Mesenchymal stem cell (in vitro differentiated cells and primary cell): ENCODE data around the gene GPX6.

Source experiments
- DNase-seq: peaks from one replicate; pipeline ENCODE4 v3.0.0-alpha.2; 2013
- H2AFZ ChIP-seq: one replicate; pipeline ENCODE4 v1.6.1; 2013; ENCODE audit warnings: low read depth, mild to moderate bottlenecking, control low read depth, inconsistent platforms, low read length, moderate library complexity
- H2AK5ac ChIP-seq: 2 replicates; pipeline ENCODE4 v1.6.1; 2013; ENCODE audit warnings: low read length, moderate library complexity, mild to moderate bottlenecking, inconsistent platforms; ENCODE audit not compliant: severe bottlenecking
- H2BK120ac ChIP-seq: one replicate; pipeline ENCODE4 v1.6.1; 2013; ENCODE audit warnings: low read depth, mild to moderate bottlenecking, inconsistent platforms, low read length, moderate library complexity
- H2BK12ac ChIP-seq, 2 experiments: one replicate each; pipeline ENCODE4 v1.6.1; 2013; ENCODE audit warnings: inconsistent platforms in 2 of 2, low read length in 2 of 2, mild to moderate bottlenecking in 2 of 2, moderate library complexity in 2 of 2, control low read depth in 1 of 2
- H2BK15ac ChIP-seq: one replicate; pipeline ENCODE4 v1.6.1; 2013; ENCODE audit warnings: mild to moderate bottlenecking, low read depth, inconsistent platforms; ENCODE audit not compliant: poor library complexity, severe bottlenecking
- H2BK5ac ChIP-seq: 2 replicates; pipeline ENCODE4 v1.6.1; 2013; ENCODE audit warnings: low read depth, mild to moderate bottlenecking, low read length, control low read depth, inconsistent platforms; ENCODE audit not compliant: poor library complexity, severe bottlenecking
- H3K14ac ChIP-seq, 2 experiments: one replicate each; pipeline ENCODE4 v1.6.1; 2013; ENCODE audit warnings: inconsistent platforms in 2 of 2, low read length in 2 of 2, control low read depth in 1 of 2, mild to moderate bottlenecking in 1 of 2, moderate library complexity in 1 of 2
- H3K18ac ChIP-seq, 2 experiments: one replicate each; pipeline ENCODE4 v1.6.1; 2013; ENCODE audit warnings: inconsistent platforms in 2 of 2, low read length in 2 of 2, control low read depth in 1 of 2, low read depth in 1 of 2, mild to moderate bottlenecking in 1 of 2
- H3K23ac ChIP-seq, 2 experiments: one replicate each; pipeline ENCODE4 v1.6.1; 2013; ENCODE audit warnings: inconsistent platforms in 2 of 2, low read length in 2 of 2, mild to moderate bottlenecking in 2 of 2, moderate library complexity in 2 of 2, control low read depth in 1 of 2
- H3K27ac ChIP-seq: 2 replicates; pipeline ENCODE4 v1.5.1; 2013; ENCODE audit warnings: mild to moderate bottlenecking, moderate library complexity, low read length, control low read depth, inconsistent platforms; ENCODE audit not compliant: poor library complexity, severe bottlenecking
- H3K27me3 ChIP-seq, 2 experiments: 2 replicates each; pipeline versions ENCODE4 v1.6.1 to v1.7.0; 2013; ENCODE audit warnings: low read length in 2 of 2, mild to moderate bottlenecking in 2 of 2, moderate library complexity in 2 of 2, control low read depth in 1 of 2, inconsistent platforms in 1 of 2; ENCODE audit not compliant: control insufficient read depth in 1 of 2, insufficient read depth in 1 of 2
- H3K36me3 ChIP-seq, 2 experiments: 2 replicates each; pipeline versions ENCODE4 v1.6.1 to v1.7.0; 2013; ENCODE audit warnings: low read length in 2 of 2, control low read depth in 1 of 2, inconsistent platforms in 1 of 2, low read depth in 1 of 2, mild to moderate bottlenecking in 1 of 2; ENCODE audit not compliant: insufficient read depth in 2 of 2, control insufficient read depth in 1 of 2
- H3K4ac ChIP-seq, 2 experiments: one replicate each; pipeline ENCODE4 v1.6.1; 2013; ENCODE audit warnings: inconsistent platforms in 2 of 2, low read length in 2 of 2, mild to moderate bottlenecking in 2 of 2, moderate library complexity in 2 of 2, control low read depth in 1 of 2, low read depth in 1 of 2
- H3K4me1 ChIP-seq: 2 replicates; pipeline ENCODE4 v1.6.1; 2013; ENCODE audit warnings: low read depth, low read length, control low read depth; ENCODE audit not compliant: control insufficient read depth, insufficient read depth
- H3K4me2 ChIP-seq: 2 replicates; pipeline ENCODE4 v1.6.1; 2013; ENCODE audit warnings: low read length, mild to moderate bottlenecking, inconsistent platforms; ENCODE audit not compliant: poor library complexity, severe bottlenecking
- H3K4me3 ChIP-seq, 2 experiments: 2 replicates each; pipeline versions ENCODE4 v1.5.1 to v1.7.0; 2013; ENCODE audit warnings: low read length in 2 of 2, mild to moderate bottlenecking in 2 of 2, control low read depth in 1 of 2, low read depth in 1 of 2; ENCODE audit not compliant: insufficient read depth in 1 of 2
- H3K79me1 ChIP-seq: replicated peaks from 2 replicates; pipeline ENCODE4 v1.6.1; 2013; ENCODE audit warnings: mild to moderate bottlenecking, control low read depth, low read length, inconsistent platforms; ENCODE audit not compliant: poor library complexity, severe bottlenecking
- H3K9ac ChIP-seq: 2 replicates; pipeline ENCODE4 v1.7.0; 2013; ENCODE audit warnings: mild to moderate bottlenecking, low read length, moderate library complexity
- H3K9me3 ChIP-seq: 2 replicates; pipeline ENCODE4 v1.7.0; 2013; ENCODE audit warnings: mild to moderate bottlenecking, low read length; ENCODE audit not compliant: control insufficient read depth
- H4K8ac ChIP-seq: one replicate; pipeline ENCODE4 v1.6.1; 2013; ENCODE audit warnings: inconsistent platforms, mild to moderate bottlenecking, low read length, moderate library complexity
- H4K91ac ChIP-seq: one replicate; pipeline ENCODE4 v1.6.1; 2013; ENCODE audit warnings: mild to moderate bottlenecking, low read length, inconsistent platforms
- WGBS: methylation state at CpG from one replicate; pipeline ENCODE4 v1.1.7; 2013; ENCODE audit warnings: mixed read lengths; 5-methylcytosine and 5-hydroxymethylcytosine counted together

The GPX6 gene

GRCh38 chr6:28545955-28546354 lies 30.4 kb upstream of the GPX6 start:
- no peak overlapping the region for H3K27ac ChIP-seq
- H2BK15ac ChIP-seq = no peak overlapping the region
- H4K91ac ChIP-seq = no peak overlapping the region
- H4K8ac ChIP-seq = no peak overlapping the region
- no peaks in the 10 kb centered on the region for H3K36me3 ChIP-seq
- no peaks in the 10 kb centered on the region for H3K9me3 ChIP-seq
- no peak overlapping the region for H2AFZ ChIP-seq
- no peak overlapping the region for H3K4ac ChIP-seq
- no peak overlapping the region for H2BK12ac ChIP-seq
- DNase-seq = no peak
- H3K4me2 ChIP-seq = no peak overlapping the region
- H3K27me3 ChIP-seq = peaks cover 0 to 5% of the 10 kb centered on the region in 2 experiments
- H3K18ac ChIP-seq = no peak overlapping the region
- no peak overlapping the region for H2AK5ac ChIP-seq
- H3K79me1 ChIP-seq = no peaks in the 10 kb centered on the region
- no peak overlapping the region for H2BK120ac ChIP-seq
- H3K9ac ChIP-seq = no peak overlapping the region
- H3K4me1 ChIP-seq = peaks cover 8% of the 10 kb centered on the region
- H3K23ac ChIP-seq = no peak overlapping the region
- no peak overlapping the region for H3K4me3 ChIP-seq
- H2BK5ac ChIP-seq = no peak overlapping the region
- no peak overlapping the region for H3K14ac ChIP-seq

- 25% methylated on average over 26 of the region's 31 CpGs for WGBS
- H2BK120ac ChIP-seq = no peak overlapping the region
Measured at GRCh38 chr6:28543651-28544610, 28.3 kb upstream of the GPX6 start.

GRCh38 chr6:28542440-28543296 lies 27.1 kb upstream of the GPX6 start:
- WGBS = 10% methylated on average over 29 of the region's 30 CpGs
- Histone ChIP-seq H4K8ac (no peak overlapping the region), H2BK15ac (no peak overlapping the region)

More at GRCh38 chr6:28543651-28544610, 28.3 kb upstream of the GPX6 start:
- Histone ChIP-seq H3K79me1 (no peaks in the 10 kb centered on the region), H3K4me1 (peaks cover 8% of the 10 kb centered on the region), H4K91ac (no peak overlapping the region), H2BK15ac (no peak overlapping the region), H3K4me3 (peak overlapping the region; percentile 54 to 71), H2BK12ac (no peak overlapping the region), H3K9me3 (no peaks in the 10 kb centered on the region), H3K4ac (no peak overlapping the region), H2AK5ac (no peak overlapping the region), H3K14ac (no peak overlapping the region), H2BK5ac (no peak overlapping the region), H3K36me3 (no peaks in the 10 kb centered on the region), H3K27ac (no peak overlapping the region), H2AFZ (peak overlapping the region; percentile 61), H3K4me2 (peak overlapping the region; percentile 80), H3K27me3 (peaks cover 0 to 8% of the 10 kb centered on the region in 2 experiments), H3K9ac (peak overlapping the region; percentile 41), H3K23ac (no peak overlapping the region), H3K18ac (no peak overlapping the region), H4K8ac (peak overlapping the region; percentile 76)
- DNase-seq = no peak

GRCh38 chr6:28541996-28542395 lies 26.4 kb upstream of the GPX6 start:
- Histone ChIP-seq H2BK120ac (no peak overlapping the region), H2AK5ac (no peak overlapping the region), H2BK15ac (no peak overlapping the region), H3K9me3 (no peaks in the 10 kb centered on the region), H3K4me2 (peak overlapping the region; percentile 50), H3K4me3 (peak overlapping the region in 1 of 2 experiments; percentile 70), H4K8ac (no peak overlapping the region), H3K36me3 (no peaks in the 10 kb centered on the region), H3K79me1 (no peaks in the 10 kb centered on the region), H3K9ac (no peak overlapping the region), H2BK5ac (no peak overlapping the region), H3K27me3 (peaks cover 6 to 24% of the 10 kb centered on the region in 2 experiments), H3K27ac (no peak overlapping the region), H3K18ac (no peak overlapping the region), H3K4me1 (peaks cover 8% of the 10 kb centered on the region), H3K4ac (no peak overlapping the region), H2BK12ac (no peak overlapping the region), H3K14ac (no peak overlapping the region), H2AFZ (no peak overlapping the region), H4K91ac (no peak overlapping the region), H3K23ac (no peak overlapping the region)
- DNase-seq = no peak
- 33% methylated on average over 1 of the region's 7 CpGs for WGBS

More at GRCh38 chr6:28542440-28543296, 27.1 kb upstream of the GPX6 start:
- H3K4me3 ChIP-seq = peak overlapping the region in 1 of 2 experiments; percentile 70
- H3K14ac ChIP-seq = peak overlapping the region in 1 of 2 experiments; percentile 41
- no peak overlapping the region for H2AK5ac ChIP-seq
- H3K18ac ChIP-seq = peak overlapping the region in 1 of 2 experiments; percentile 24
- no peak overlapping the region for H2BK5ac ChIP-seq
- no peaks in the 10 kb centered on the region for H3K36me3 ChIP-seq
- peaks cover 8% of the 10 kb centered on the region for H3K4me1 ChIP-seq
- H3K9me3 ChIP-seq = no peaks in the 10 kb centered on the region
- peak overlapping the region; percentile 50 for H3K4me2 ChIP-seq
- peaks cover 6 to 18% of the 10 kb centered on the region in 2 experiments for H3K27me3 ChIP-seq
- H3K9ac ChIP-seq = no peak overlapping the region
- peak overlapping the region; percentile 51 for H2AFZ ChIP-seq
- no peak overlapping the region for H2BK120ac ChIP-seq
- no peaks in the 10 kb centered on the region for H3K79me1 ChIP-seq
- no peak overlapping the region for H3K27ac ChIP-seq
- H2BK12ac ChIP-seq = no peak overlapping the region
- peak; percentile 73 for DNase-seq
- no peak overlapping the region for H3K4ac ChIP-seq
- no peak overlapping the region for H4K91ac ChIP-seq
- H3K23ac ChIP-seq = no peak overlapping the region
